Measurements from ENCODE around the gene SF3A1. TPM values are rescaled to one million over a fixed set of nuclear protein-coding genes. Genes with fewer than 3 reads are reported as not detected.

The SF3A1 gene
- total RNA-seq, 1 donor from 2014 or later = 157 TPM

GRCh38 chr22:30370641-30371230 lies 14.0 kb upstream of the SF3A1 start:
- Mint-ChIP-seq H3K27me3 (ENCODE audit: unreplicated experiment) (peaks cover 17% of the 10 kb centered on the region), H3K36me3 (ENCODE audit: unreplicated experiment) (peaks cover 4% of the 10 kb centered on the region), H3K9me3 (ENCODE audit: unreplicated experiment) (peaks cover 3% of the 10 kb centered on the region), H3K4me1 (ENCODE audit: low read depth, unreplicated experiment) (peaks cover 27% of the 10 kb centered on the region), H3K27ac (ENCODE audit: unreplicated experiment) (peak overlapping the region; percentile 38), H3K4me3 (ENCODE audit: unreplicated experiment) (no peak overlapping the region)
- no peak for TF ChIP-seq CTCF (IDR thresholded peaks at IDR 0.05; ENCODE audit: partially characterized antibody, unreplicated experiment)
- DNase-seq = peak; percentile 38

GRCh38 chr22:30368420-30368819 lies 11.7 kb upstream of the SF3A1 start:
- Mint-ChIP-seq H3K4me1 (ENCODE audit: low read depth, unreplicated experiment) (peaks cover 23% of the 10 kb centered on the region), H3K27ac (ENCODE audit: unreplicated experiment) (no peak overlapping the region), H3K36me3 (ENCODE audit: unreplicated experiment) (peaks cover 4% of the 10 kb centered on the region), H3K27me3 (ENCODE audit: unreplicated experiment) (peaks cover 17% of the 10 kb centered on the region), H3K9me3 (ENCODE audit: unreplicated experiment) (peaks cover 3% of the 10 kb centered on the region), H3K4me3 (ENCODE audit: unreplicated experiment) (no peak overlapping the region)
- no peak for DNase-seq
- no peak for TF ChIP-seq CTCF (IDR thresholded peaks at IDR 0.05; ENCODE audit: partially characterized antibody, unreplicated experiment)

- no peak for TF ChIP-seq CTCF (IDR thresholded peaks at IDR 0.05; ENCODE audit: partially characterized antibody, unreplicated experiment)
- DNase-seq = no peak
- Mint-ChIP-seq H3K4me3 (ENCODE audit: unreplicated experiment) (no peak overlapping the region), H3K27ac (ENCODE audit: unreplicated experiment) (no peak overlapping the region), H3K4me1 (ENCODE audit: low read depth, unreplicated experiment) (peaks cover 22% of the 10 kb centered on the region), H3K36me3 (ENCODE audit: unreplicated experiment) (peaks cover 4% of the 10 kb centered on the region), H3K9me3 (ENCODE audit: unreplicated experiment) (no peaks in the 10 kb centered on the region), H3K27me3 (ENCODE audit: unreplicated experiment) (peaks cover 8% of the 10 kb centered on the region)
Observed at GRCh38 chr22:30365891-30366290, 9.2 kb upstream of the SF3A1 start.

- Mint-ChIP-seq H3K9me3 (ENCODE audit: unreplicated experiment) (peaks cover 5% of the 10 kb centered on the region), H3K4me1 (ENCODE audit: low read depth, unreplicated experiment) (peaks cover 20% of the 10 kb centered on the region), H3K27me3 (ENCODE audit: unreplicated experiment) (no peaks in the 10 kb centered on the region), H3K27ac (ENCODE audit: unreplicated experiment) (peak overlapping the region; percentile 76), H3K4me3 (ENCODE audit: unreplicated experiment) (no peak overlapping the region), H3K36me3 (ENCODE audit: unreplicated experiment) (peaks cover 4% of the 10 kb centered on the region)
- DNase-seq = no peak
- no peak for TF ChIP-seq CTCF (IDR thresholded peaks at IDR 0.05; ENCODE audit: partially characterized antibody, unreplicated experiment)
Observed at GRCh38 chr22:30362651-30363281, 6.1 kb upstream of the SF3A1 start.

GRCh38 chr22:30361916-30362650 lies 5.4 kb upstream of the SF3A1 start:
- peaks cover 7% of the 10 kb centered on the region for H3K9me3 Mint-ChIP-seq (ENCODE audit: unreplicated experiment)
- peaks cover 20% of the 10 kb centered on the region for H3K4me1 Mint-ChIP-seq (ENCODE audit: low read depth, unreplicated experiment)
- H3K4me3 Mint-ChIP-seq (ENCODE audit: unreplicated experiment) = no peak overlapping the region
- no peak for DNase-seq
- H3K36me3 Mint-ChIP-seq (ENCODE audit: unreplicated experiment) = peaks cover 4% of the 10 kb centered on the region
- peaks cover 3% of the 10 kb centered on the region for H3K27me3 Mint-ChIP-seq (ENCODE audit: unreplicated experiment)
- no peak for TF ChIP-seq CTCF (IDR thresholded peaks at IDR 0.05; ENCODE audit: partially characterized antibody, unreplicated experiment)
- H3K27ac Mint-ChIP-seq (ENCODE audit: unreplicated experiment) = peak overlapping the region; percentile 76
